Colonic mucosa (tissue), 4 donors: ENCODE results near the gene SMARCD1. TPM values are rescaled to one million over a fixed set of nuclear protein-coding genes. Genes with fewer than 3 reads are reported as not detected.

Source experiments
- DNase-seq: peaks from one replicate; pipeline ENCODE4 v3.0.0-alpha.2; 2020
- H3K27ac ChIP-seq: fragments of 200-600 bp; one replicate; pipeline ENCODE4 v1.8.0; 2021
- H3K27me3 ChIP-seq: fragments of 200-600 bp; one replicate; pipeline ENCODE4 v1.8.0; 2021
- H3K36me3 ChIP-seq: fragments of 200-600 bp; one replicate; pipeline ENCODE4 v1.8.0; 2021
- H3K4me1 ChIP-seq: fragments of 200-600 bp; one replicate; pipeline ENCODE4 v1.8.0; 2021; ENCODE audit warnings: mild to moderate bottlenecking
- H3K4me3 ChIP-seq: fragments of 200-600 bp; one replicate; pipeline ENCODE4 v1.8.0; 2021
- H3K9ac ChIP-seq, 2 donors: one replicate each; pipeline ENCODE4 v1.7.0; 2013; ENCODE audit warnings: control low read depth in 2 of 2, low read depth in 2 of 2, low read length in 2 of 2
- H3K9me3 ChIP-seq: fragments of 200-600 bp; one replicate; pipeline ENCODE4 v1.8.0; 2021
- CTCF ChIP-seq: fragments of 200-600 bp; IDR thresholded peaks from one replicate; pipeline ENCODE4 v1.8.0; 2022; ENCODE audit warnings: antibody characterized with exemption, mild to moderate bottlenecking
- intact Hi-C: fragments of 100-400 bp; cut with DNase I; formaldehyde crosslinking; loops from one replicate; pipeline ENCODE4 v1.14.1; 2022
- total RNA-seq, 2 donors: library from RNA; stranded (reverse); fragmentation: NEBNext Ultra II Directional in 1 of 2; extraction: Animal tissue kit (Norgen Biotek cat#: 25700) in 1 of 2; gene quantifications; one replicate each; pipeline ENCODE4 v1.2.1, GENCODE V29; 2021
- donor health status: healthy.
- donor health status: DM: no; HTN: no; CAD: no.
- donor health status: DM: no; HTN: no; CAD: no.

The SMARCD1 gene
- total RNA-seq, 2 donors from 2014 or later, result 30.6 to 43.9 TPM

GRCh38 chr12:50102646-50103309, 17.6 kb downstream of the SMARCD1 start:
- DNase-seq, result no peak
- no peak overlapping the region for H3K27ac ChIP-seq

GRCh38 chr12:50103351-50103750, 18.2 kb downstream of the SMARCD1 start:
- Histone ChIP-seq H3K27me3 (no peaks in the 10 kb centered on the region), H3K4me1 (no peaks in the 10 kb centered on the region), H3K9me3 (no peaks in the 10 kb centered on the region), H3K27ac (no peak overlapping the region), H3K9ac (peak overlapping the region in 1 of 2 donors; percentile 14), H3K36me3 (no peaks in the 10 kb centered on the region), H3K4me3 (no peak overlapping the region)
- intact Hi-C loops, result no loop called here
- no peak for DNase-seq
- no peak for TF ChIP-seq CTCF

More at GRCh38 chr12:50102646-50103309, 17.6 kb downstream of the SMARCD1 start:
- no peak for TF ChIP-seq CTCF
- H3K4me1 ChIP-seq, result no peaks in the 10 kb centered on the region
- intact Hi-C loops, result no loop called here
- no peaks in the 10 kb centered on the region for H3K9me3 ChIP-seq
- H3K36me3 ChIP-seq, result peaks cover 5% of the 10 kb centered on the region
- H3K4me3 ChIP-seq, result no peak overlapping the region
- H3K27me3 ChIP-seq, result no peaks in the 10 kb centered on the region
- H3K9ac ChIP-seq, result peak overlapping the region in 1 of 2 donors; percentile 14

- intact Hi-C loops, result no loop called here
- H3K9ac ChIP-seq, result peak within 1 kb of the TSS; percentile 1 to 14
- H3K4me1 ChIP-seq, result no peaks in the 10 kb centered on the region
- DNase-seq, result peak; percentile 86
- H3K4me3 ChIP-seq, result no peak within 1 kb of the TSS
- TF ChIP-seq CTCF, result no peak
- no peak within 1 kb of the TSS for H3K27ac ChIP-seq
- no peaks in the 10 kb centered on the region for H3K9me3 ChIP-seq
- H3K36me3 ChIP-seq, result no peaks in the 10 kb centered on the region
- H3K27me3 ChIP-seq, result no peaks in the 10 kb centered on the region
Measured at GRCh38 chr12:50103767-50104321, 18.7 kb downstream of the SMARCD1 start, which contains the start of gene GPD1. TSS of gene GPD1 (plus strand) at chr12:50104008. CDS start at chr12:50104051, 43 bp downstream.

- Histone ChIP-seq H3K4me3 (no peak overlapping the region), H3K9ac (peak overlapping the region in 1 of 2 donors; percentile 1), H3K27ac (no peak overlapping the region), H3K9me3 (no peaks in the 10 kb centered on the region), H3K4me1 (peaks cover 5% of the 10 kb centered on the region), H3K27me3 (no peaks in the 10 kb centered on the region), H3K36me3 (no peaks in the 10 kb centered on the region)
- intact Hi-C loops, result no loop called here
- no peak for TF ChIP-seq CTCF
- DNase-seq, result no peak
Measured at GRCh38 chr12:50104417-50105366, 19.6 kb downstream of the SMARCD1 start.

- Histone ChIP-seq H3K27me3 (no peaks in the 10 kb centered on the region), H3K36me3 (no peaks in the 10 kb centered on the region), H3K27ac (no peak overlapping the region), H3K4me1 (peaks cover 18% of the 10 kb centered on the region), H3K4me3 (no peak overlapping the region), H3K9ac (no peak overlapping the region), H3K9me3 (no peaks in the 10 kb centered on the region)
- intact Hi-C loops, result no loop called here
- TF ChIP-seq CTCF, result no peak
- DNase-seq, result no peak
Measured at GRCh38 chr12:50105913-50106450, 20.8 kb downstream of the SMARCD1 start.
